Glutamatergic neuron (in vitro differentiated cells): ENCODE measurements around the gene MYO1B. TPM values are rescaled to one million over a fixed set of nuclear protein-coding genes. Genes with fewer than 3 reads are reported as not detected.
A peak's percentile ranks its signal among the peaks of the same experiment; 100 is the strongest.

Experiments used
- DNase-seq: peaks from one replicate; pipeline ENCODE4 v3.0.0; 2022
- H3K27ac Mint-ChIP-seq: one replicate; pipeline ENCODE4 v1.8.0; 2020; ENCODE audit warnings: mild to moderate bottlenecking, mixed read lengths, inconsistent platforms; ENCODE audit not compliant: unreplicated experiment
- H3K27me3 Mint-ChIP-seq: one replicate; pipeline ENCODE4 v1.8.0; 2020; ENCODE audit warnings: mild to moderate bottlenecking, moderate library complexity, mixed read lengths, inconsistent platforms; ENCODE audit not compliant: unreplicated experiment
- H3K36me3 Mint-ChIP-seq: one replicate; pipeline ENCODE4 v1.8.0; 2020; ENCODE audit warnings: mild to moderate bottlenecking, mixed read lengths, inconsistent platforms; ENCODE audit not compliant: unreplicated experiment
- H3K4me1 Mint-ChIP-seq: one replicate; pipeline ENCODE4 v1.8.0; 2020; ENCODE audit warnings: mild to moderate bottlenecking, low read depth, mixed read lengths, inconsistent platforms; ENCODE audit not compliant: unreplicated experiment
- H3K4me3 Mint-ChIP-seq: one replicate; pipeline ENCODE4 v1.8.0; 2020; ENCODE audit warnings: mild to moderate bottlenecking, mixed read lengths, inconsistent platforms; ENCODE audit not compliant: unreplicated experiment
- H3K9me3 Mint-ChIP-seq: one replicate; pipeline ENCODE4 v1.8.0; 2020; ENCODE audit warnings: mild to moderate bottlenecking, moderate library complexity, mixed read lengths, inconsistent platforms; ENCODE audit not compliant: unreplicated experiment
- total RNA-seq: library from RNA; stranded (reverse); fragmentation: NEBNext Ultra II Directional; extraction: Animal tissue kit (Norgen Biotek cat#: 25700); gene quantifications from one replicate; pipeline ENCODE4 v1.2.1, GENCODE V29; 2021; ENCODE audit not compliant: unreplicated experiment
- TF ChIP-seq, protein P1 (sequence below): fragments of 200-600 bp; sonication (generic); IDR thresholded peaks from one replicate; pipeline ENCODE4 v1.5.0; 2021; ENCODE audit not compliant: partially characterized antibody, unreplicated experiment

The MYO1B gene
- total RNA-seq, 1 donor from 2014 or later = 129 TPM

- Mint-ChIP-seq H3K4me1 (peaks cover 34% of the 10 kb centered on the region), H3K27me3 (peaks cover 2% of the 10 kb centered on the region), H3K4me3 (no peak overlapping the region), H3K36me3 (no peaks in the 10 kb centered on the region), H3K9me3 (no peaks in the 10 kb centered on the region), H3K27ac (no peak overlapping the region)
- DNase-seq = no peak
- TF ChIP-seq, protein P1, sequence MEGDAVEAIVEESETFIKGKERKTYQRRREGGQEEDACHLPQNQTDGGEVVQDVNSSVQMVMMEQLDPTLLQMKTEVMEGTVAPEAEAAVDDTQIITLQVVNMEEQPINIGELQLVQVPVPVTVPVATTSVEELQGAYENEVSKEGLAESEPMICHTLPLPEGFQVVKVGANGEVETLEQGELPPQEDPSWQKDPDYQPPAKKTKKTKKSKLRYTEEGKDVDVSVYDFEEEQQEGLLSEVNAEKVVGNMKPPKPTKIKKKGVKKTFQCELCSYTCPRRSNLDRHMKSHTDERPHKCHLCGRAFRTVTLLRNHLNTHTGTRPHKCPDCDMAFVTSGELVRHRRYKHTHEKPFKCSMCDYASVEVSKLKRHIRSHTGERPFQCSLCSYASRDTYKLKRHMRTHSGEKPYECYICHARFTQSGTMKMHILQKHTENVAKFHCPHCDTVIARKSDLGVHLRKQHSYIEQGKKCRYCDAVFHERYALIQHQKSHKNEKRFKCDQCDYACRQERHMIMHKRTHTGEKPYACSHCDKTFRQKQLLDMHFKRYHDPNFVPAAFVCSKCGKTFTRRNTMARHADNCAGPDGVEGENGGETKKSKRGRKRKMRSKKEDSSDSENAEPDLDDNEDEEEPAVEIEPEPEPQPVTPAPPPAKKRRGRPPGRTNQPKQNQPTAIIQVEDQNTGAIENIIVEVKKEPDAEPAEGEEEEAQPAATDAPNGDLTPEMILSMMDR = no peak
These were observed 20.1 kb upstream of the MYO1B start for GRCh38 chr2:191225126-191225525.

DNA sequence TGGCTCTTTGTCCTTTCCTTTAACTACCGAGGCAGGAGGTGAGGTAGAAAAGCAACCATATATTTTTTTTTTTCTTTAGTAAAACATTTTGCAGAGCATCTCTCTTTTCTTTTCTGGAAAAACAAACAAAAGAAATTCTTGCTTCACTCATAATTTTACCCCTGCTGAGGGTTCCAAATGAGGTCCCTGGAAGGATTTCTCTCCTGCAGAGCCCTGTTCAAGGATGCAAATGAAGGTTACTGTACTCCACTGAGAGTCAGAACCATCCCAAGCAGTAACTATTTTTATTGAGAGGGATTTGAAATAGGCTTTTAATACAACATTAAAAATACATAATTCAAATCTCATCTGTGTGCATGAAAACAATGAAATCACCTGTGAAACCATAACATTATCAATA lies 19.5 kb upstream of the MYO1B start:
- no peak overlapping the region for H3K4me3 Mint-ChIP-seq
- H3K9me3 Mint-ChIP-seq = no peaks in the 10 kb centered on the region
- H3K27me3 Mint-ChIP-seq = peaks cover 2% of the 10 kb centered on the region
- H3K36me3 Mint-ChIP-seq = no peaks in the 10 kb centered on the region
- H3K4me1 Mint-ChIP-seq = peaks cover 34% of the 10 kb centered on the region
- no peak overlapping the region for H3K27ac Mint-ChIP-seq
- TF ChIP-seq, protein P1 = no peak
- DNase-seq = no peak

GRCh38 chr2:191226196-191226595 lies 19.0 kb upstream of the MYO1B start:
- Mint-ChIP-seq H3K9me3 (no peaks in the 10 kb centered on the region), H3K36me3 (no peaks in the 10 kb centered on the region), H3K4me3 (no peak overlapping the region), H3K27me3 (peaks cover 2% of the 10 kb centered on the region), H3K4me1 (peaks cover 34% of the 10 kb centered on the region), H3K27ac (no peak overlapping the region)
- TF ChIP-seq, protein P1 = no peak
- no peak for DNase-seq

GRCh38 chr2:191228333-191228732 lies 16.9 kb upstream of the MYO1B start:
- Mint-ChIP-seq H3K27ac (no peak overlapping the region), H3K36me3 (no peaks in the 10 kb centered on the region)
- no peak for DNase-seq

GRCh38 chr2:191228861-191229260 lies 16.3 kb upstream of the MYO1B start:
- Mint-ChIP-seq H3K4me3 (no peak overlapping the region), H3K27ac (peak overlapping the region; percentile 48), H3K36me3 (no peaks in the 10 kb centered on the region), H3K4me1 (peaks cover 36% of the 10 kb centered on the region), H3K27me3 (no peaks in the 10 kb centered on the region), H3K9me3 (no peaks in the 10 kb centered on the region)
- TF ChIP-seq, protein P1 = no peak
- DNase-seq = no peak

More at GRCh38 chr2:191228333-191228732, 16.9 kb upstream of the MYO1B start:
- Mint-ChIP-seq H3K4me1 (peaks cover 36% of the 10 kb centered on the region), H3K27me3 (no peaks in the 10 kb centered on the region), H3K4me3 (peak overlapping the region; percentile 46), H3K9me3 (no peaks in the 10 kb centered on the region)
- TF ChIP-seq, protein P1 = no peak
